ENCODE data around the gene HSPB2.

HSPB2 gene

DNA sequence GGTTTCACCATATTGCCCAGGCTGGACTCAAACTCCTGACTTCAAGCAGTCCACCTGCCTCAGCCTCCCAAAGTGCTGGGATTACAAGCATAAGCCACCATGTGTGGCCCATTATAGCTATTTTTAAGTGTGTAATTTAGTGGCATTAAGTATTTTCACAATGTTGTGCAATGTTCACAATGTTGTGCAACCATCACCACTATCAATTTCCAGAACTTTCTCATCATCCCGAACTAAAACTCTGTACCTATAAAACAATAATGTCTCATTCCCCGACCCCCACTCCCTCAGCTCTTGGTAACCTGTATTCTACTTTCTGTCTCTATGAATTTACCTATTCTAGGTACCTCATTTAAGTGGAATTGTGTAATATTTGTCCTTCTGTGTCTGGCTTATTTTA, 25.7 kb upstream of the HSPB2 start:
- Histone ChIP-seq H3K27me3 (replicated peaks; ENCODE audit: control insufficient read depth, insufficient read depth, low read length) (no peaks in the 10 kb centered on the region), H3K4me3 (ENCODE audit: low read length) (no peak overlapping the region), H3K36me3 (ENCODE audit: control insufficient read depth, insufficient read depth, low read length, severe bottlenecking) (no peaks in the 10 kb centered on the region), H3K4me1 (ENCODE audit: control insufficient read depth, insufficient read depth, low read length) (no peaks in the 10 kb centered on the region), H3K9me3 (ENCODE audit: control insufficient read depth, low read length) (no peaks in the 10 kb centered on the region), H3K9ac (ENCODE audit: low read length) (no peak overlapping the region)
- DNase-seq (ENCODE audit: low read depth) = no peak

- H3K9me3 ChIP-seq (ENCODE audit: control insufficient read depth, low read length) = no peaks in the 10 kb centered on the region
- DNase-seq (ENCODE audit: low read depth) = peak; percentile 67
- no peaks in the 10 kb centered on the region for H3K27me3 ChIP-seq (replicated peaks; ENCODE audit: control insufficient read depth, insufficient read depth, low read length)
Measured at GRCh38 chr11:111905411-111905810, 7.1 kb upstream of the HSPB2 start.

DNA sequence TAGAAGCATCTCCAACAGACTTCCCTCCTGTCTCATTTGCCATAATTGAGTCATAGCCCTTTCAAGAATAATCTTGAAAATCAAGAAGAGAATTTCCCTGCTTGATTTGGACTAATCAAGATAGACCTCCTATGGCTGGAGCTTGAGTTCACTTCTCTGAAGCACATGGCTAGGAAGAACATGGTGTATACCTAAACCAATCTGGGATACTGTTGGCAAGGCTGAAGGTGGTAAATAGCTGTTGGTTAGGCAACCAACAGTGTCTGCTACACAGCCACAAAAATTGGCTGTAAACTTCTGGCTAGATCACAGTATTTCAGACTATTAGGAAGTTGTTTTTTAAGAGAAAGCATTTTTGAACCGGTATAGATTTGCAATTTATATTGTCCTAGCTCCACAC, 5.9 kb upstream of the HSPB2 start:
- Histone ChIP-seq H3K9ac (ENCODE audit: low read length) (no peak overlapping the region), H3K9me3 (ENCODE audit: control insufficient read depth, low read length) (no peaks in the 10 kb centered on the region), H3K27me3 (replicated peaks; ENCODE audit: control insufficient read depth, insufficient read depth, low read length) (no peaks in the 10 kb centered on the region), H3K36me3 (ENCODE audit: control insufficient read depth, insufficient read depth, low read length, severe bottlenecking) (peaks cover 21% of the 10 kb centered on the region), H3K4me3 (ENCODE audit: low read length) (no peak overlapping the region), H3K4me1 (ENCODE audit: control insufficient read depth, insufficient read depth, low read length) (peaks cover 43% of the 10 kb centered on the region)
- DNase-seq (ENCODE audit: low read depth) = peak; percentile 8

More at GRCh38 chr11:111905411-111905810, 7.1 kb upstream of the HSPB2 start:
- H3K9ac ChIP-seq (ENCODE audit: low read length) = no peak overlapping the region
- peaks cover 31% of the 10 kb centered on the region for H3K4me1 ChIP-seq (ENCODE audit: control insufficient read depth, insufficient read depth, low read length)
- peaks cover 20% of the 10 kb centered on the region for H3K36me3 ChIP-seq (ENCODE audit: control insufficient read depth, insufficient read depth, low read length, severe bottlenecking)
- H3K4me3 ChIP-seq (ENCODE audit: low read length) = no peak overlapping the region

- Histone ChIP-seq H3K4me1 (ENCODE audit: control insufficient read depth, insufficient read depth, low read length) (peaks cover 54% of the 10 kb centered on the region), H3K27me3 (replicated peaks; ENCODE audit: control insufficient read depth, insufficient read depth, low read length) (no peaks in the 10 kb centered on the region), H3K36me3 (ENCODE audit: control insufficient read depth, insufficient read depth, low read length, severe bottlenecking) (peaks cover 21% of the 10 kb centered on the region), H3K9ac (ENCODE audit: low read length) (peak overlapping the region; percentile 99), H3K9me3 (ENCODE audit: control insufficient read depth, low read length) (no peaks in the 10 kb centered on the region), H3K4me3 (ENCODE audit: low read length) (peak overlapping the region; percentile 84)
- DNase-seq (ENCODE audit: low read depth) = no peak
Measured at GRCh38 chr11:111908639-111909305, 3.8 kb upstream of the HSPB2 start.

- Histone ChIP-seq H3K36me3 (ENCODE audit: control insufficient read depth, insufficient read depth, low read length, severe bottlenecking) (peaks cover 21% of the 10 kb centered on the region), H3K4me3 (ENCODE audit: low read length) (peak overlapping the region; percentile 84), H3K9ac (ENCODE audit: low read length) (peak overlapping the region; percentile 99), H3K27me3 (replicated peaks; ENCODE audit: control insufficient read depth, insufficient read depth, low read length) (no peaks in the 10 kb centered on the region), H3K9me3 (ENCODE audit: control insufficient read depth, low read length) (no peaks in the 10 kb centered on the region), H3K4me1 (ENCODE audit: control insufficient read depth, insufficient read depth, low read length) (peaks cover 58% of the 10 kb centered on the region)
- no peak for DNase-seq (ENCODE audit: low read depth)
Measured at GRCh38 chr11:111909378-111909777, 3.2 kb upstream of the HSPB2 start.

DNA sequence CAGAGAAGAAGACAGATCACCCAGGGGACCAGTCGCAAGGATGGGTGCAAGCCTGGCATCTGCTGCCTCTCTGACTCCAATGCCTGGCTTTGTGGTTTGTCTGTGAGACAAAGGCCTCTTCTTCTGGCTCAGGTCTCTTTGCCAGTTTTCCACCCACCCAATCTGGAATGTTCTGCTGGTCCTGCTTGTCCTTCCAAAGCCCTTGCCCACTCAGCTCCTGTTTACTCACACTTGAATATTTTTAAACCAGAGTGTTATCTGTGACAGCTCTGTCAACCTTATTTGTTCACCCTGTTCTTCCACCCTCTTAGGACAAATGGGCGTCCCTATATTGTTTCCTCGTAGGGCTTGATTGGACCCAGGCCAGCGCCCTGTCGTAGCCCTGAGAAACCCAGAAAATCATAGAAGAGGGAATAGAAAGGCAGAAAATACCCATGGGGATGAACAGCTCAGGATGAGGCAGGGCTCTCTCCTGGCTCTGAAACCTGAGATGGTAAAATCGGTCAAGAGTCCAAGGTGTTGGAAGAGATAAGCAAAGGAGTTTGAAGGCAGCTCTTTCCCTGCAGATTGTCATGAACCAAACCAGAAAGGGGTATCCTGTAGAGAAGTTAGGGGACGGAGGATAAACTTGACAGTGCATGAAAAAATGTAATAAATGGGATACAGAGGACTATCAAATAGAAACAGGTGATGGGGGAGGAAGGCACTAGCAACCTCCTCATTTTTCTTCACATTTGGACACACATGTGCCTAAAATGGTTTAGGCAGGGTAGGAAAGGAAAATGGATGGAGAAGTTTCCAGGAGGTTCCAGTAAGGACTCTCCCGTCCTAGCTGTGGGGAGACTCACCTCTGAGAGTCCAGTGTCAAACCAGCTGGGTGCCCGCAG, 1.6 kb upstream of the HSPB2 start:
- Histone ChIP-seq H3K4me1 (ENCODE audit: control insufficient read depth, insufficient read depth, low read length) (peaks cover 68% of the 10 kb centered on the region), H3K36me3 (ENCODE audit: control insufficient read depth, insufficient read depth, low read length, severe bottlenecking) (peaks cover 21% of the 10 kb centered on the region), H3K27me3 (replicated peaks; ENCODE audit: control insufficient read depth, insufficient read depth, low read length) (no peaks in the 10 kb centered on the region), H3K9me3 (ENCODE audit: control insufficient read depth, low read length) (no peaks in the 10 kb centered on the region), H3K4me3 (ENCODE audit: low read length) (peak overlapping the region; percentile 84), H3K9ac (ENCODE audit: low read length) (peak overlapping the region; percentile 99)
- peak; percentile 44 for DNase-seq (ENCODE audit: low read depth)

- peaks cover 21% of the 10 kb centered on the region for H3K36me3 ChIP-seq (ENCODE audit: control insufficient read depth, insufficient read depth, low read length, severe bottlenecking)
- peak; percentile 90 for DNase-seq (ENCODE audit: low read depth)
- H3K4me1 ChIP-seq (ENCODE audit: control insufficient read depth, insufficient read depth, low read length) = peaks cover 69% of the 10 kb centered on the region
- no peaks in the 10 kb centered on the region for H3K9me3 ChIP-seq (ENCODE audit: control insufficient read depth, low read length)
- no peaks in the 10 kb centered on the region for H3K27me3 ChIP-seq (replicated peaks; ENCODE audit: control insufficient read depth, insufficient read depth, low read length)
- peak within 1 kb of the TSS; percentile 99 for H3K9ac ChIP-seq (ENCODE audit: low read length)
- H3K4me3 ChIP-seq (ENCODE audit: low read length) = peak within 1 kb of the TSS; percentile 84
Measured at GRCh38 chr11:111911563-111912401, 752 bp upstream of the HSPB2 start, which contains the start of gene CRYAB. Gene CRYAB (minus strand): TSS chr11:111911770. CDS start chr11:111911724, 46 bp downstream.

DNA sequence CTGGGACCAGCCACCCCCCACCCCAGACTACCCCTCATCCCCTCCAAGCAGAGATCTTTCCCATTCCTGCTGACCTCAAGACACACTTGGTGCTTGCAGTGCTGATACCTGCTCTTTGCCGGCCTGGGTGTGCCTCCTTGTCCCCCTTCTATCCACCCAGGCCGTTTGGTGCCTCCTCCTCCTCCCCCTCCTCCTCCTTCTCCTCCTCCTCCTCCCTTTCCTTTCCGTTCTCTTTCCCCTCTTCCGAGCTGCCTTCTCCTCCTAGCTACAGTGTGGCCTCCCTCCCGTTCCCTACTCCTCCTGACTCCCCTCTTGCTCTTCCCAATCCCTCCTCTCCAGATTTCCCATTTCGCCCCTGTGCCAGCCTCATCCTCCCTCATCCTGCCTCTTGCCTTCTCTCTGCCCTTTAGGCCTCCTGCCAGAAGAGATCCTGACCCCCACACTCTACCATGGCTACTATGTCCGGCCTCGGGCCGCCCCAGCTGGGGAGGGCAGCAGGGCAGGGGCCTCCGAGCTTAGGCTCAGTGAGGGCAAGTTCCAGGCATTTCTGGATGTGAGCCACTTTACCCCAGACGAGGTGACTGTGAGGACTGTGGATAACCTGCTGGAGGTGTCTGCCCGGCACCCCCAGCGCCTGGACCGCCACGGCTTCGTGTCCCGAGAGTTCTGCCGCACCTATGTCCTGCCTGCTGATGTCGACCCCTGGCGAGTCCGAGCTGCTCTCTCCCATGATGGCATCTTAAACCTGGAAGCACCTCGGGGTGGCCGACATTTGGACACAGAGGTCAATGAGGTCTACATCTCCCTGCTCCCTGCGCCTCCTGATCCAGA, 712 bp downstream of the HSPB2 start:
- Histone ChIP-seq H3K27me3 (replicated peaks; ENCODE audit: control insufficient read depth, insufficient read depth, low read length) (no peaks in the 10 kb centered on the region), H3K9me3 (ENCODE audit: control insufficient read depth, low read length) (no peaks in the 10 kb centered on the region), H3K4me1 (ENCODE audit: control insufficient read depth, insufficient read depth, low read length) (peaks cover 58% of the 10 kb centered on the region), H3K4me3 (ENCODE audit: low read length) (peak overlapping the region; percentile 84), H3K9ac (ENCODE audit: low read length) (peak overlapping the region; percentile 99), H3K36me3 (ENCODE audit: control insufficient read depth, insufficient read depth, low read length, severe bottlenecking) (peaks cover 17% of the 10 kb centered on the region)
- DNase-seq (ENCODE audit: low read depth) = no peak

DNA sequence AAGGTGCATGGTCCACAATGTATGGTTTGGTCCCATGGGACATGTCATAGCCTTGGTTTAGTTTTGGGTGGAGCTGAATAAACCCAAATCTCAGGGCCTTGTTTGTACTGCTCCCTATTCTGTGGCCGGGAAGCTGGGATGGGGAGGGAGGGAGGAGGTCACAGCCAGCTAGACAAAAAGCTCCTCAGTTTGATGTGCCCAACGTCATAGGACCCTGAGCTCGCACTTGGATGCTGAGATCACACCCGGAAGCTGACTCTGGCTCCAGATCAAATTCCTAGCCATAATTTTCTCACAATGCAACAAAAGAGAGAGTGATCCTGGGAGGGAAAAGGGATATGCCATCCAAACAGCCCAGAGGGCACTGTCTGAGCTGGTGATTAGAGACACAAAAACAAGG, 1.5 kb downstream of the HSPB2 start:
- Histone ChIP-seq H3K4me3 (ENCODE audit: low read length) (peak overlapping the region; percentile 84), H3K36me3 (ENCODE audit: control insufficient read depth, insufficient read depth, low read length, severe bottlenecking) (peaks cover 9% of the 10 kb centered on the region), H3K27me3 (replicated peaks; ENCODE audit: control insufficient read depth, insufficient read depth, low read length) (no peaks in the 10 kb centered on the region), H3K4me1 (ENCODE audit: control insufficient read depth, insufficient read depth, low read length) (peaks cover 59% of the 10 kb centered on the region), H3K9me3 (ENCODE audit: control insufficient read depth, low read length) (no peaks in the 10 kb centered on the region), H3K9ac (ENCODE audit: low read length) (peak overlapping the region; percentile 99)
- peak; percentile 58 for DNase-seq (ENCODE audit: low read depth)

GRCh38 chr11:111916768-111917167, 4.2 kb downstream of the HSPB2 start:
- no peak overlapping the region for H3K4me3 ChIP-seq (ENCODE audit: low read length)
- no peak for DNase-seq (ENCODE audit: low read depth)
- H3K36me3 ChIP-seq (ENCODE audit: control insufficient read depth, insufficient read depth, low read length, severe bottlenecking) = no peaks in the 10 kb centered on the region
- H3K9ac ChIP-seq (ENCODE audit: low read length) = no peak overlapping the region
- H3K27me3 ChIP-seq (replicated peaks; ENCODE audit: control insufficient read depth, insufficient read depth, low read length) = no peaks in the 10 kb centered on the region
- H3K4me1 ChIP-seq (ENCODE audit: control insufficient read depth, insufficient read depth, low read length) = peaks cover 44% of the 10 kb centered on the region
- H3K9me3 ChIP-seq (ENCODE audit: control insufficient read depth, low read length) = no peaks in the 10 kb centered on the region
